ENCODE results near the gene PDZD2.

PDZD2 gene

DNA sequence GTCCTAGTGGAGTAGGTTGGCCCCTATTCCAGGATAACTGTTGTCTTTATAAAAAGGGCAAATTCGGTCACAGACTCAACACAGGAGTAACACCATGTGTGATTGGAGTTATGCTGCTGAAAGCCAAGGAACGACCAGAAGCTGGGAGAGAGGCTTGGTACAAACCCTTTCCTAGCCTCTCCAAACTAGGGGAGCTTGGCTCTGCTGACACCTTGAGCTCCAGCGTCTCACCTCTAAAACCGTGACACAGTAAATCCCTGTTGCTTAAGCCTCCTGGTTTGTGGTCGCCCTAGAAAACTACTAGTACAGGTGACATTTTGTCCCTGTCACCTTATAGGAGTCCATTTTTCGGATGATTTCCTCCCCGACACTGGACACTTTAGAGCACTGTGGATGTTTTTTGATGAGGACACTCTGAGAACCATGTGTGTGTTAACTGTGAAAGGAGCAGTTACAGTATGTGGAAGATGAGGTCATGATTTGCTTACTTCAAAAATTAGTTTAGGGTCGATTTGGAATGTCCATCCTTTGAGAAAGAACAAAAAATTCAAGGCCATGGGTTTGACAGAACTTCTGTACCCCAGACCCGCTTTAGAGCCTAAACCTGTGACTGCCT lies 167.0 kb downstream of the PDZD2 start:
- Histone ChIP-seq H3K27me3 (ENCODE audit: low read depth, low read length) (no peaks in the 10 kb centered on the region), H3K9me3 (ENCODE audit: control insufficient read depth in 1 of 2, low read length in 2 of 2) (no peaks in the 10 kb centered on the region), H3K4me1 (ENCODE audit: control insufficient read depth in 1 of 2, insufficient read depth in 2 of 2, low read length in 2 of 2) (no peaks in the 10 kb centered on the region), H3K4me3 (ENCODE audit: low read depth in 1 of 2, low read length in 2 of 2) (no peak overlapping the region), H3K36me3 (ENCODE audit: control insufficient read depth in 1 of 2, insufficient read depth in 2 of 2, low read length in 2 of 2) (no peaks in the 10 kb centered on the region), H3K27ac (ENCODE audit: low read length) (no peak overlapping the region)

- Histone ChIP-seq H3K36me3 (ENCODE audit: control insufficient read depth in 1 of 2, insufficient read depth in 2 of 2, low read length in 2 of 2) (no peaks in the 10 kb centered on the region), H3K27me3 (ENCODE audit: low read depth, low read length) (no peaks in the 10 kb centered on the region), H3K4me1 (ENCODE audit: control insufficient read depth in 1 of 2, insufficient read depth in 2 of 2, low read length in 2 of 2) (no peaks in the 10 kb centered on the region), H3K4me3 (ENCODE audit: low read depth in 1 of 2, low read length in 2 of 2) (no peak overlapping the region), H3K27ac (ENCODE audit: low read length) (no peak overlapping the region), H3K9me3 (ENCODE audit: control insufficient read depth in 1 of 2, low read length in 2 of 2) (no peaks in the 10 kb centered on the region)
Observed at GRCh38 chr5:31806561-31806960, 167.6 kb downstream of the PDZD2 start.

- H3K27me3 ChIP-seq (ENCODE audit: low read depth, low read length), result no peaks in the 10 kb centered on the region
- no peaks in the 10 kb centered on the region for H3K9me3 ChIP-seq (ENCODE audit: control insufficient read depth in 1 of 2, low read length in 2 of 2)
- no peaks in the 10 kb centered on the region for H3K4me1 ChIP-seq (ENCODE audit: control insufficient read depth in 1 of 2, insufficient read depth in 2 of 2, low read length in 2 of 2)
- no peak overlapping the region for H3K27ac ChIP-seq (ENCODE audit: low read length)
- no peak overlapping the region for H3K4me3 ChIP-seq (ENCODE audit: low read depth in 1 of 2, low read length in 2 of 2)
- no peaks in the 10 kb centered on the region for H3K36me3 ChIP-seq (ENCODE audit: control insufficient read depth in 1 of 2, insufficient read depth in 2 of 2, low read length in 2 of 2)
Observed at GRCh38 chr5:31807789-31808540, 169.0 kb downstream of the PDZD2 start.

GRCh38 chr5:31809050-31809870 lies 170.3 kb downstream of the PDZD2 start:
- Histone ChIP-seq H3K4me1 (ENCODE audit: control insufficient read depth in 1 of 2, insufficient read depth in 2 of 2, low read length in 2 of 2) (no peaks in the 10 kb centered on the region), H3K9me3 (ENCODE audit: control insufficient read depth in 1 of 2, low read length in 2 of 2) (no peaks in the 10 kb centered on the region), H3K27ac (ENCODE audit: low read length) (no peak overlapping the region), H3K4me3 (ENCODE audit: low read depth in 1 of 2, low read length in 2 of 2) (no peak overlapping the region), H3K27me3 (ENCODE audit: low read depth, low read length) (no peaks in the 10 kb centered on the region), H3K36me3 (ENCODE audit: control insufficient read depth in 1 of 2, insufficient read depth in 2 of 2, low read length in 2 of 2) (no peaks in the 10 kb centered on the region)

DNA sequence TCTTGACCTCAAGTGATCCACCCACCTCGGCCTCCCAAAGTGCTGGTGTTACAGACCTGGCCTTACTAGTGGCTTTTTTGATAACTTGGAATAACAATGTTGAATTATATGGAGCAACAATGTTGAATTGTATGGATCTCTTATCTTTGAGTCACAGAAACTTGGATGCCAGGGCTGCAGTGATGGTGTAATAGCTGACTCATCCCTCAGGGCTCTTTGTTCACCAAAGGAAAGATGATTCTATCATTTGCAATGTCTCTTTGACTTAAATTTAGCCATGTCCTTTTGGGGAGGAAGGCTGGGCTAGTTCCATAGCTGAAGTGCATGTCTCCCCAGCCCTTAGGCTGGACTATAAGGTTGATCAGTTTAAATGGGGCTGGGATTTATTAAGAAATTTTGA lies 172.3 kb downstream of the PDZD2 start:
- no peak overlapping the region for H3K4me3 ChIP-seq (ENCODE audit: low read depth in 1 of 2, low read length in 2 of 2)
- no peaks in the 10 kb centered on the region for H3K9me3 ChIP-seq (ENCODE audit: control insufficient read depth in 1 of 2, low read length in 2 of 2)
- no peaks in the 10 kb centered on the region for H3K4me1 ChIP-seq (ENCODE audit: control insufficient read depth in 1 of 2, insufficient read depth in 2 of 2, low read length in 2 of 2)
- H3K27me3 ChIP-seq (ENCODE audit: low read depth, low read length), result no peaks in the 10 kb centered on the region
- no peaks in the 10 kb centered on the region for H3K36me3 ChIP-seq (ENCODE audit: control insufficient read depth in 1 of 2, insufficient read depth in 2 of 2, low read length in 2 of 2)
- no peak overlapping the region for H3K27ac ChIP-seq (ENCODE audit: low read length)

DNA sequence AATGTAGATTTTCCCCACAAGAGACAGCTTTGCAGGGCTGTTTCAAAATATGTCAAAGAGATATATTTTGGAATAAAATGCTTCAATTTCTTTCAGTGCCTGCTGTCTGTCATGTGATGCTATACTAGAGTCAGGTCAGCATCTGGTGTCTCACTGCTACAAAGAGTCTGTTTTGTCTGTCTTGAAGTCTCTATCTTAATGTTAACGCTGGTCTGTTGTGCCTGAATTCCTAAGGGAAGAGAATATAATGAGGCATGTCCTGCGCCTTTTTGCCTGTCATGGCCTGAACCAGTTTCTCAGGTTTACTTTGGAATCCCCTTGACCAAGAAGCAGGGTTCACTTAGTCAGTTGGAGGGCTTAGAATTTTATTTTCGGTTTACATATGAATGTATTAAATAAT lies 176.4 kb downstream of the PDZD2 start:
- Histone ChIP-seq H3K27me3 (ENCODE audit: low read depth, low read length) (no peaks in the 10 kb centered on the region), H3K4me1 (ENCODE audit: control insufficient read depth in 1 of 2, insufficient read depth in 2 of 2, low read length in 2 of 2) (no peaks in the 10 kb centered on the region), H3K9me3 (ENCODE audit: control insufficient read depth in 1 of 2, low read length in 2 of 2) (no peaks in the 10 kb centered on the region), H3K27ac (ENCODE audit: low read length) (no peak overlapping the region), H3K4me3 (ENCODE audit: low read depth in 1 of 2, low read length in 2 of 2) (no peak overlapping the region), H3K36me3 (ENCODE audit: control insufficient read depth in 1 of 2, insufficient read depth in 2 of 2, low read length in 2 of 2) (no peaks in the 10 kb centered on the region)

DNA sequence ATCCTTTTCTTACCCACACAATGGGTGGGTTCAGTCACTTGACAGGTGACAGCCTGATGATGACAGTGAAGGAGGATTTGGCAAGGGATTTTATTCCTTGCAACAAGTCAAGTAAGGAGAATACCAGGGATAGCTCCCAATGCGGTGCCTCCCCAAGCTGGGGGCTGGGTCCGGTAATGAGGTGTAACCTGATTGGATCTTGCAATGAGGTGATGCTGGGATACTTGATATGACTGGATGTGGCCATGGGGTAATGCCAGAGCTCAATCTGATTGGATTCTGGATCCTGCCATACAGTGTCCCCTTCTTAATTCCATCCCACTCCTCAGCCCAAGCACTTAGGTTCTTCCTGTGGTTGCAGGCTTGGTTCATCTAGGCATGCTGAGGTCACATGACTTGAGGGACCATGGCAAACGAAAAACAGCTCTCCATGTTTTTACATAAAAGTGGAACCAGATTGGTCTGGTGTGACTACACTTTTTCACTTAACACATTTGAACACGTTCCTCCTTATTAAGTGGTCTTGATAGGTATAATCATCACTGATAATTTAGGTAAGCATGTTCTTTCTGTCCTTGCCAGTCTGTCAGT lies 181.1 kb downstream of the PDZD2 start:
- H3K4me1 ChIP-seq (ENCODE audit: control insufficient read depth in 1 of 2, insufficient read depth in 2 of 2, low read length in 2 of 2), result no peaks in the 10 kb centered on the region
- H3K36me3 ChIP-seq (ENCODE audit: control insufficient read depth in 1 of 2, insufficient read depth in 2 of 2, low read length in 2 of 2), result no peaks in the 10 kb centered on the region
- H3K9me3 ChIP-seq (ENCODE audit: control insufficient read depth in 1 of 2, low read length in 2 of 2), result no peaks in the 10 kb centered on the region
- H3K4me3 ChIP-seq (ENCODE audit: low read depth in 1 of 2, low read length in 2 of 2), result no peak overlapping the region
- H3K27me3 ChIP-seq (ENCODE audit: low read depth, low read length), result no peaks in the 10 kb centered on the region
- no peak overlapping the region for H3K27ac ChIP-seq (ENCODE audit: low read length)

GRCh38 chr5:31823472-31823871 lies 184.5 kb downstream of the PDZD2 start:
- H3K9me3 ChIP-seq (ENCODE audit: control insufficient read depth in 1 of 2, low read length in 2 of 2), result no peaks in the 10 kb centered on the region
- no peak overlapping the region for H3K27ac ChIP-seq (ENCODE audit: low read length)
- no peaks in the 10 kb centered on the region for H3K4me1 ChIP-seq (ENCODE audit: control insufficient read depth in 1 of 2, insufficient read depth in 2 of 2, low read length in 2 of 2)
- no peak overlapping the region for H3K4me3 ChIP-seq (ENCODE audit: low read depth in 1 of 2, low read length in 2 of 2)
- no peaks in the 10 kb centered on the region for H3K27me3 ChIP-seq (ENCODE audit: low read depth, low read length)
- no peaks in the 10 kb centered on the region for H3K36me3 ChIP-seq (ENCODE audit: control insufficient read depth in 1 of 2, insufficient read depth in 2 of 2, low read length in 2 of 2)

- no peak overlapping the region for H3K4me3 ChIP-seq (ENCODE audit: low read depth in 1 of 2, low read length in 2 of 2)
- H3K27me3 ChIP-seq (ENCODE audit: low read depth, low read length), result no peaks in the 10 kb centered on the region
- no peaks in the 10 kb centered on the region for H3K36me3 ChIP-seq (ENCODE audit: control insufficient read depth in 1 of 2, insufficient read depth in 2 of 2, low read length in 2 of 2)
- no peaks in the 10 kb centered on the region for H3K4me1 ChIP-seq (ENCODE audit: control insufficient read depth in 1 of 2, insufficient read depth in 2 of 2, low read length in 2 of 2)
- H3K9me3 ChIP-seq (ENCODE audit: control insufficient read depth in 1 of 2, low read length in 2 of 2), result peaks cover 0 to 5% of the 10 kb centered on the region in 2 donors
- no peak overlapping the region for H3K27ac ChIP-seq (ENCODE audit: low read length)
Observed at GRCh38 chr5:31824869-31825517, 186.1 kb downstream of the PDZD2 start.

- Histone ChIP-seq H3K36me3 (ENCODE audit: control insufficient read depth in 1 of 2, insufficient read depth in 2 of 2, low read length in 2 of 2) (no peaks in the 10 kb centered on the region), H3K4me3 (ENCODE audit: low read depth in 1 of 2, low read length in 2 of 2) (no peak overlapping the region), H3K27ac (ENCODE audit: low read length) (no peak overlapping the region), H3K4me1 (ENCODE audit: control insufficient read depth in 1 of 2, insufficient read depth in 2 of 2, low read length in 2 of 2) (no peaks in the 10 kb centered on the region), H3K9me3 (ENCODE audit: control insufficient read depth in 1 of 2, low read length in 2 of 2) (peaks cover 0 to 5% of the 10 kb centered on the region in 2 donors), H3K27me3 (ENCODE audit: low read depth, low read length) (no peaks in the 10 kb centered on the region)
Observed at GRCh38 chr5:31825518-31826068, 186.7 kb downstream of the PDZD2 start.

Data from muscle layer of duodenum (tissue), 2 donors.